Skin epidermis (tissue), 12 donors: ENCODE measurements around the gene ZBP1.

Experiments used
- H3K27ac ChIP-seq, 21 experiments: fragments of 200-600 bp; sonication (generic) in 11 of 21; one replicate each; pipeline ENCODE4 v1.5.0; 2020; ENCODE audit warnings: mild to moderate bottlenecking in 3 of 21, inconsistent platforms in 2 of 21, moderate library complexity in 2 of 21
- H3K4me3 ChIP-seq, 7 experiments: fragments of 200-600 bp; sonication (generic) in 2 of 7; one replicate each; pipeline ENCODE4 v1.5.0; 2020; ENCODE audit warnings: inconsistent platforms in 2 of 7, mild to moderate bottlenecking in 2 of 7, moderate library complexity in 1 of 7

ZBP1 gene

GRCh38 chr20:57580478-57581201, 39.6 kb downstream of the ZBP1 start:
- H3K27ac ChIP-seq, result no peak overlapping the region
- no peak overlapping the region for H3K4me3 ChIP-seq

DNA sequence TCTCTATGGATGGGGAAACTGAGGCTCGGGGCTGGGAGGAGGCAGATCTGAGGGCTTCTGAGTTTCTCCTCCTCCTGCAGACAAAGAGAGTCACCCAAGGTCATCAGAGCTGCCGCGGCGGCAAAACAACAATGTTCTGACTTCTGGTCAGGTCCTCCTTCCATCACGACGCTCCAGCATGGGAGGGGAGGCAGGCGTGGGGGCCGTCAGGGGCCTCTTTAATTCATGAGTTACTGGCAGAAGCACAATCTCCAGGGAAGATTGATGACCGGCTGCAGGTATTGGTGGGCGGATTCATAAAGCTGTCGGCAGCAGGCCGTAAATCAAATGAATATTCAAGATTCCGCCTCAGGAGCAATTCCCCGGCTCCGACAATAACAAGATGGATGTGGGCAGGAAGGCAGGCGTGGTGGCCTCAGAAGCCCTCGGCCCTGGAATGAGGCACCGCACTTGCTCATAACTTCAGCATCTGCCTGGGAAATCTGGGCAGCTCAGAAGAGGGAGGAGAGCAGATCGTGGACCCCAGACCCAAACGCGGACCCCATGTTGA, 40.3 kb downstream of the ZBP1 start:
- H3K27ac ChIP-seq, result no peak overlapping the region
- H3K4me3 ChIP-seq, result no peak overlapping the region

DNA sequence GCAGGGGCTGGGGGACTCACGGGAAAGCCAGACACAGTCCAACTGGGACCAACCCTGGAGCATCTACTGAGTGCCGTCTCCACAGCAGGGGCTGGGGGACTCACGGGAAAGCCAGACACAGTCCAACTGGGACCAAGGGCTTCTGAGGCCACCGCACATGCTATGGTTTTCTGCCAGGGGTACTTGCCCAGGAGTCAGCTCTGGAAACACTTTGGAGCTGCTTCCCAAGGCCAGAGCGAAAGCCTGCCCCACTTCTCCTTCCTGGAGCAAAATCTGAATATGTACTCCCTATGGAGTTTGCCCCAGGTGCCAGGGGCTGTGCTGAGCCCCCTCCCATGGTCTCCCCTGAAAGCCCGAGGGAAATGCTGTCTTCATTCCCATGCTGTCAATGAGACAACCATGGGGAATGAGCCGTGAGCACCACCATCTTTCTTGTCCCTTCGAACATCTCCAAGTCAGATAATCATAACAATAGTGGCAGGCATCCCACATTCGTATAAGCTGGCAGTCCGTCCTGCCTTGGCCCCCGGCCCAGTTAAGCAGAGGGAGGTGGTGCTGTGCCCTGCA, 40.8 kb downstream of the ZBP1 start:
- no peak overlapping the region for H3K27ac ChIP-seq
- no peak overlapping the region for H3K4me3 ChIP-seq

- Histone ChIP-seq H3K27ac (no peak overlapping the region), H3K4me3 (no peak overlapping the region)
Measured at GRCh38 chr20:57578476-57579165, 41.6 kb downstream of the ZBP1 start.

DNA sequence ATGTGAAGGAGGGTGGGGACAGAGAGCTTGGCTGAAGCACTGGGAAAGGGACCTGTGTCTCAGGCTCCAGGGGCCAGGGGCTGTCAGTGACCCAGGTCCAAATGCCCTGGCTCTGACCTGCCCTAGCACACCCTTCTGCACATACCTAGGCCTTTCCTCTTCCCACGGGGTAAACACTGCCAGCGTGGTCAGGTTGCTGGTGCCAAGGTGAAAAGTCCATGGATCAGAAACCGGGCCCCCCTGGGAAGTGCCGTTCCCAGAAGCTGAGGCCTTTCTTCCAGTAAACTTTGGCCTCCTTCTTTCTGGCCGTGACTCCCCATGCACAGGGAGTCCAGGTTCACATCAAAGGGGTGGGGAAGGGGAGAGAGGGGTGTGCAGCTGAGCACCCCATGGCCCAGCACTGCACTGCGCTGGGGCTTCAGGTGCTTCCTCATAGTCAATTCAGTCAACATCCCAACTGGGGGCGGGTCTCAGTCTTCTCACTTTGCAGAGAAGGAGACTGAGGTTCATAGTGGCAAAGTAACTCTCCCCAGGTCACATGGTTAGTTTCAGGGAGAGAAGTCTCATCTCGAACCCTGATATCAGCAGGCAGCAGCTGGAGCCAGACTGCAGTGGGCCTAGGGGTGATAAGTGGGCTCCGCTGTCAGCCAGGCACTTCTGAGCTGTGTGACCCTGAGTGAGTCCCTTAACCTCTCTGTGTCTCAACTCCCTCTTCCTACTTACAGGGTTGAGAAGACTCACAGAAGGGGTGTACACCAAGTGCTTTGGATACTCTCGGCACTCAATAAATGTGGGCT, 42.3 kb downstream of the ZBP1 start:
- Histone ChIP-seq H3K27ac (no peak overlapping the region), H3K4me3 (no peak overlapping the region)

- Histone ChIP-seq H3K4me3 (no peak overlapping the region), H3K27ac (no peak overlapping the region)
Measured at GRCh38 chr20:57576617-57577550, 43.3 kb downstream of the ZBP1 start.

DNA sequence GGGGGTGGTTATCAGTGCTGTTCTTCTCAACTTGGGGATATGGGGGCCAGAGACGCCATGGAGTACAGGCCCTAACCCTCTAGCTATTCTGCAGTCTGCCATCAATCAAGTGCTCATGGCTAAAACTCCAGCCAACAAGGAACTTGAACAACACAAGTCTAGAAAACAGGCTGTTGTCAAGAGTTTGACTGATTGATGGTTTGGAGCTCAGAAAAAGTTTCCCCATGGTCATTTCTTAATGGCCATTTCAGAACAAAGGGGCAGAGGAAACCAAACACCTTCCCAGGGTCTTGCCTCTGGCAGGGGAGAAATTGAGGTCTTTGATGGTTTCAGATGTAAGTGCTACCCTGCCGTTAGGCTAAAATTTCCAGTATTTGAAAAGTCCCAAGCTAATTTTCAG, 44.2 kb downstream of the ZBP1 start:
- H3K4me3 ChIP-seq, result no peak overlapping the region
- no peak overlapping the region for H3K27ac ChIP-seq

DNA sequence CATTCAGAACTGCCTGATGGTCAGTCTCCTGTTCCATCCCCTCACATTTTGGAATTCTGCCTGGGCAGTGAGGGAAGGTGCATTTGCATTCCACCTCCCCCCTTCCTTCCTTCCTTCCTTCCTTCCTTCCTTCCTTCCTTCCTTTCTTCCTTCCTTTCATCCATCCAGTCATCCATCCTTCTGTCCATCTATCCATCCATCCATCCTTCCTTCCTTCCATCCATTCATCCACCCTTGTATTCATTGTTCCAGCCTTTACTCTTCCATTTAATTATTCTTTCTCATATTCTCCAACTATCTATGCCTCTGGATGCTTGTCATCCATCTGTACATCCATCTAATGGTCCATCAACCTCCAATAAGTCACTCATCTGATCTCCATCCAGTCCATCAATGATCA, 45.3 kb downstream of the ZBP1 start:
- Histone ChIP-seq H3K27ac (no peak overlapping the region), H3K4me3 (no peak overlapping the region)

- H3K4me3 ChIP-seq, result no peak overlapping the region
- H3K27ac ChIP-seq, result no peak overlapping the region
Measured at GRCh38 chr20:57573894-57574293, 46.3 kb downstream of the ZBP1 start.

GRCh38 chr20:57573242-57573641, 47.0 kb downstream of the ZBP1 start:
- Histone ChIP-seq H3K27ac (no peak overlapping the region), H3K4me3 (no peak overlapping the region)

GRCh38 chr20:57571782-57572416, 48.3 kb downstream of the ZBP1 start:
- H3K4me3 ChIP-seq, result no peak overlapping the region
- H3K27ac ChIP-seq, result no peak overlapping the region

- Histone ChIP-seq H3K27ac (no peak overlapping the region), H3K4me3 (no peak overlapping the region)
Measured at GRCh38 chr20:57570920-57571319, 49.3 kb downstream of the ZBP1 start.

- no peak overlapping the region for H3K27ac ChIP-seq
- H3K4me3 ChIP-seq, result no peak overlapping the region
Measured at GRCh38 chr20:57570145-57570850, 49.9 kb downstream of the ZBP1 start.

- Histone ChIP-seq H3K27ac (no peak overlapping the region), H3K4me3 (no peak overlapping the region)
Measured at GRCh38 chr20:57568960-57569359, 51.3 kb downstream of the ZBP1 start.

GRCh38 chr20:57568088-57568896, 51.9 kb downstream of the ZBP1 start:
- Histone ChIP-seq H3K27ac (no peak overlapping the region), H3K4me3 (no peak overlapping the region)

GRCh38 chr20:57567471-57568079, 52.7 kb downstream of the ZBP1 start:
- Histone ChIP-seq H3K4me3 (no peak overlapping the region), H3K27ac (no peak overlapping the region)
